ENCODE measurements around the gene FHIT. TPM values are rescaled to one million over a fixed set of nuclear protein-coding genes. Genes with fewer than 3 reads are reported as not detected.
A peak's percentile ranks its signal among the peaks of the same experiment; 100 is the strongest.

FHIT gene
- polyA plus RNA-seq, 1 donor from 2014 or later, result 17.3 TPM

- Mint-ChIP-seq H3K9me3 (peaks cover 0 to 4% (median 2%) of the 10 kb centered on the region in 3 donors), H3K27ac (no peak overlapping the region), H3K4me3 (no peak overlapping the region), H3K4me1 (peaks cover 0 to 2% (median 2%) of the 10 kb centered on the region in 3 donors), H3K36me3 (peaks cover 4% of the 10 kb centered on the region), H3K27me3 (peaks cover 15% of the 10 kb centered on the region)
Measured at GRCh38 chr3:59867185-59868002, 1383.9 kb downstream of the FHIT start.

- H3K27me3 Mint-ChIP-seq, result peaks cover 7% of the 10 kb centered on the region
- H3K4me1 Mint-ChIP-seq, result peaks cover 0 to 2% (median 2%) of the 10 kb centered on the region in 3 donors
- peaks cover 0 to 4% (median 3%) of the 10 kb centered on the region in 3 donors for H3K9me3 Mint-ChIP-seq
- peaks cover 4% of the 10 kb centered on the region for H3K36me3 Mint-ChIP-seq
- H3K4me3 Mint-ChIP-seq, result no peak overlapping the region
- H3K27ac Mint-ChIP-seq, result no peak overlapping the region
Measured at GRCh38 chr3:59866076-59866475, 1385.2 kb downstream of the FHIT start.

GRCh38 chr3:59865351-59865750 lies 1385.9 kb downstream of the FHIT start:
- peaks cover 0 to 4% (median 3%) of the 10 kb centered on the region in 3 donors for H3K9me3 Mint-ChIP-seq
- peaks cover 0 to 2% (median 2%) of the 10 kb centered on the region in 3 donors for H3K4me1 Mint-ChIP-seq
- H3K36me3 Mint-ChIP-seq, result peaks cover 4% of the 10 kb centered on the region
- no peak overlapping the region for H3K4me3 Mint-ChIP-seq
- peaks cover 7% of the 10 kb centered on the region for H3K27me3 Mint-ChIP-seq
- no peak overlapping the region for H3K27ac Mint-ChIP-seq

GRCh38 chr3:59862686-59863085 lies 1388.6 kb downstream of the FHIT start:
- Mint-ChIP-seq H3K9me3 (peaks cover 0 to 3% (median 2%) of the 10 kb centered on the region in 3 donors), H3K27ac (no peak overlapping the region), H3K4me3 (no peak overlapping the region), H3K27me3 (peaks cover 7% of the 10 kb centered on the region), H3K36me3 (peaks cover 4% of the 10 kb centered on the region), H3K4me1 (peaks cover 0 to 2% (median under 1%) of the 10 kb centered on the region in 3 donors)

- peaks cover 0 to 4% (median 2%) of the 10 kb centered on the region in 3 donors for H3K4me1 Mint-ChIP-seq
- H3K36me3 Mint-ChIP-seq, result peaks cover 2% of the 10 kb centered on the region
- no peak overlapping the region for H3K4me3 Mint-ChIP-seq
- peaks cover 0 to 3% (median 2%) of the 10 kb centered on the region in 3 donors for H3K9me3 Mint-ChIP-seq
- no peaks in the 10 kb centered on the region for H3K27me3 Mint-ChIP-seq
- H3K27ac Mint-ChIP-seq, result no peak overlapping the region
Measured at GRCh38 chr3:59857589-59858346, 1393.5 kb downstream of the FHIT start.

- H3K27me3 Mint-ChIP-seq, result no peaks in the 10 kb centered on the region
- H3K4me1 Mint-ChIP-seq, result peaks cover 0 to 4% (median 2%) of the 10 kb centered on the region in 3 donors
- peaks cover 2% of the 10 kb centered on the region for H3K36me3 Mint-ChIP-seq
- H3K4me3 Mint-ChIP-seq, result no peak overlapping the region
- H3K9me3 Mint-ChIP-seq, result peaks cover 0 to under 1% (median 0%) of the 10 kb centered on the region in 3 donors
- H3K27ac Mint-ChIP-seq, result no peak overlapping the region
Measured at GRCh38 chr3:59856934-59857460, 1394.3 kb downstream of the FHIT start.

- Mint-ChIP-seq H3K4me1 (peaks cover 0 to 4% (median 2%) of the 10 kb centered on the region in 3 donors), H3K27me3 (no peaks in the 10 kb centered on the region), H3K9me3 (no peaks in the 10 kb centered on the region), H3K4me3 (no peak overlapping the region), H3K27ac (no peak overlapping the region), H3K36me3 (peaks cover 2% of the 10 kb centered on the region)
Measured at GRCh38 chr3:59854061-59854709, 1397.1 kb downstream of the FHIT start.

- Mint-ChIP-seq H3K36me3 (peaks cover 2% of the 10 kb centered on the region), H3K4me3 (no peak overlapping the region), H3K9me3 (peaks cover 0 to 7% (median 3%) of the 10 kb centered on the region in 3 donors), H3K27ac (no peak overlapping the region), H3K4me1 (no peaks in the 10 kb centered on the region), H3K27me3 (no peaks in the 10 kb centered on the region)
Measured at GRCh38 chr3:59850417-59850816, 1400.8 kb downstream of the FHIT start.

- Mint-ChIP-seq H3K4me3 (no peak overlapping the region), H3K4me1 (peaks cover 6 to 10% (median 6%) of the 10 kb centered on the region in 3 donors), H3K27me3 (no peaks in the 10 kb centered on the region), H3K9me3 (peaks cover 0 to 7% (median 3%) of the 10 kb centered on the region in 3 donors), H3K36me3 (no peaks in the 10 kb centered on the region), H3K27ac (no peak overlapping the region)
Measured at GRCh38 chr3:59845386-59845785, 1405.9 kb downstream of the FHIT start.

- no peaks in the 10 kb centered on the region for H3K27me3 Mint-ChIP-seq
- H3K27ac Mint-ChIP-seq, result no peak overlapping the region
- no peak overlapping the region for H3K4me3 Mint-ChIP-seq
- H3K9me3 Mint-ChIP-seq, result peaks cover 0 to 7% (median 3%) of the 10 kb centered on the region in 3 donors
- H3K4me1 Mint-ChIP-seq, result peaks cover 15 to 20% (median 15%) of the 10 kb centered on the region in 3 donors
- H3K36me3 Mint-ChIP-seq, result no peaks in the 10 kb centered on the region
Measured at GRCh38 chr3:59843821-59844220, 1407.4 kb downstream of the FHIT start.

GRCh38 chr3:59839810-59840515 lies 1411.3 kb downstream of the FHIT start:
- Mint-ChIP-seq H3K9me3 (peaks cover 0 to 2% (median 0%) of the 10 kb centered on the region in 3 donors), H3K4me1 (peaks cover 15 to 20% (median 15%) of the 10 kb centered on the region in 3 donors), H3K27me3 (no peaks in the 10 kb centered on the region), H3K36me3 (no peaks in the 10 kb centered on the region), H3K4me3 (no peak overlapping the region), H3K27ac (peak overlapping the region in 2 of 3 donors; percentile 18 to 29)

GRCh38 chr3:59839283-59839682 lies 1412.0 kb downstream of the FHIT start:
- peaks cover 10 to 14% (median 11%) of the 10 kb centered on the region in 3 donors for H3K4me1 Mint-ChIP-seq
- peaks cover 2 to 3% (median 2%) of the 10 kb centered on the region in 3 donors for H3K9me3 Mint-ChIP-seq
- H3K27ac Mint-ChIP-seq, result peak overlapping the region in 2 of 3 donors; percentile 18 to 29
- peaks cover 3% of the 10 kb centered on the region for H3K36me3 Mint-ChIP-seq
- H3K27me3 Mint-ChIP-seq, result no peaks in the 10 kb centered on the region
- H3K4me3 Mint-ChIP-seq, result no peak overlapping the region

GRCh38 chr3:59836531-59836930 lies 1414.7 kb downstream of the FHIT start:
- peaks cover 1% of the 10 kb centered on the region for H3K27me3 Mint-ChIP-seq
- H3K4me3 Mint-ChIP-seq, result no peak overlapping the region
- H3K9me3 Mint-ChIP-seq, result peaks cover 3 to 8% (median 4%) of the 10 kb centered on the region in 3 donors
- no peak overlapping the region for H3K27ac Mint-ChIP-seq
- peaks cover 5% of the 10 kb centered on the region for H3K36me3 Mint-ChIP-seq
- peaks cover 8 to 11% (median 9%) of the 10 kb centered on the region in 3 donors for H3K4me1 Mint-ChIP-seq

- Mint-ChIP-seq H3K27ac (no peak overlapping the region), H3K27me3 (peaks cover 1% of the 10 kb centered on the region), H3K4me1 (no peaks in the 10 kb centered on the region), H3K4me3 (no peak overlapping the region), H3K36me3 (peaks cover 7% of the 10 kb centered on the region), H3K9me3 (peaks cover 3 to 8% (median 4%) of the 10 kb centered on the region in 3 donors)
Measured at GRCh38 chr3:59832702-59833101, 1418.5 kb downstream of the FHIT start.

Measured in IgD-negative memory B cell (primary cell).